RKO (cell line): Measurements from ENCODE around the gene LYPD6B.

Source experiments
- DNase-seq: peaks from one replicate; pipeline ENCODE4 v3.0.0-alpha.2; 2016; ENCODE audit warnings: low spot score

The LYPD6B gene

DNA sequence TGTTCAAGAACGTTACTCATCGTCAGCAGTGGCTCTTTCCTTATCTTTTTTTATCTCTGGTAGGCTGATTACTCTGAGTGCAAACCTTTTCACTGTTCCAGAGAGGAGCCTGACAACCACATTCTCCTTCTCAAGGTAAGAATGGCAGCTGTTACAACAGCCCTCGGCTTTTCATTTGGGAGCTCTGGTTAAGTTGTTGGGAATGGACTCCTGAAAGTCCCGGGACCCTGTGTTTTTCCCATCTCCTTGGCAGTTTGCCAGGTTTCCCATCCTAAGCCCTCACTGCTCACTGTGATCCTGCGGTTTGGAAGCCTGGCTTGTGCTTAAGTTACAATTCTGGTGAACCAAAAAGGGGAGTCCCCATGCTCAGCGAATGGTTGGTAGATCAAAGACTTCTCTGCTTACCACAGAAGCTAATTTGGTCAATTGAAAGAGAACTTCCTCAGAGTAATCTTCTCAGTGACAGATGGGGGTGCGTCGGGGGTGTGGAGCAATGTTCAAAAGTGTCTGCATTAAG lies 122.3 kb downstream of the LYPD6B start:
- no peak for DNase-seq

DNA sequence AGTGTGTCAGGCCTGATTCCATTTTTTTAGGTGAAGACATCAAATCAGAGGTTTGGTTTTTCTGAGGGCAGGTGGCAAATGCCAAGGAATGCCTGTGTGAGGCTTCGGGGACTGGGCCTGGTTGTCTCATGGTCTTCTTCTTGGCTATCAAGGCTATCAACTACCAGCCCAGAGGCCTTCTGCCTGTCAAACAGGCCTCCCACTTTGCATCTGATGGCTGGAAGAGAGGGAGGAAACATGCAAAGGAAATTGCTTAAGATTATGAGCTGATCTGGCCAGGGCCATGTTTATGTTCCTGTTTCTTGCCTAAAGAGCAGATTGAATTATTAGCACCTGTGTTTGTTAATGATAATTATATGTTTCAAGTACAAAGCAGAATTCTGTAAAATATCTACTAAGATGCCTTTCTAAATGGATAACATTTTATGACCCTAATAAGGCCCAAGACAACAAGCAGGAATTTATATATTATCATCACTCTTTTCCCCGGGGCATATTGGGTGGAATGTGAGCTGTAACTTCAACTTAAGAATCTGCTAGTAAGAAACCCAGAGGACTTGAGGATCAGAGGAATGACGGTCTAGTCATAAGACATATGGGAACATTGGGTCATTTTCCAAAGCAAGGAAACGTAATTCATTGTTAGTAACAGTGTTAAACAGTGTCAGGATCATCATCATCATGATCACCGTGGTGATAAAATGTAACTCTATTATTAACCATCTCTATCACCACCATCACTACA lies 123.2 kb downstream of the LYPD6B start:
- no peak for DNase-seq

GRCh38 chr2:149164296-149164695 lies 125.8 kb downstream of the LYPD6B start:
- DNase-seq: no peak

DNA sequence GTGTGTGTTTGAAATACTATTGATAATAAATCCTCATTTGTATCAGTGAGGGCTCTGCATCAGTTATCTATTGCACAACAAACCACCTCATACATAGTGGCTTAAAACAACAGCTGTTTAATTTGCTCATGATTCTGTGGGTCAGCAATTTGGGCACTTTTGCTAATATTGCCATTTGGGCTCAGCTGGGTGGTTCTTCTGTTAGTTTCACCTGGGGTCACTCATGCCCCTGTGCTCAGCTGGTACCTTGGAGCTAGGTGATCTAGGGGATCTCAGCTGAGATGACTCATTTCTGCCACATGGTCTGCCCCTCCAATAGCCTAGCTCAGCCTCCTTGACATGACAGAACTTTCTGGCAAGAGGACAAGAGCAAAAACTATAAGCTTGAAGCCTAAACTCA lies 126.3 kb downstream of the LYPD6B start:
- DNase-seq: no peak

- no peak for DNase-seq
These were observed 128.7 kb downstream of the LYPD6B start for GRCh38 chr2:149167001-149167780.

DNA sequence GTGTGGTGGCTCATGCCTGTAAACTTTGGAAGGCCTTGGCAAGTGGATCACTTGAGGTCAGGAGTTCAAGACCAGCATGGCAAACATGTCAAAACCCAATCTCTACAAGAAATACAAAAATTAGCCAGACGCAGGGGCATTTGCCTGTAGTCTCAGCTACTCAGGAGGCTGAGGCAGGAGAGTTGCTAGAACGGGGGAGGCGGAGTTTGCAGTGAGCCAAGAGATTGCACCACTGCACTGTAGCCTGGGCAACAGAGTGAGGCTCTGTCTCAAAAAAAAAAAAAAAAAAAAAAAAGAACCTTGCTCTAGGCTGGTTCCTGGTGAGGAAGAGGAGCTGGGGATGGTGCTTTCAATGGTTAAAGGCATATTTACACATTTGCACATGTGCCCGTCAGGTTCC lies 129.4 kb downstream of the LYPD6B start:
- no peak for DNase-seq

GRCh38 chr2:149169656-149170055 lies 131.2 kb downstream of the LYPD6B start:
- DNase-seq: peak; percentile 19

DNA sequence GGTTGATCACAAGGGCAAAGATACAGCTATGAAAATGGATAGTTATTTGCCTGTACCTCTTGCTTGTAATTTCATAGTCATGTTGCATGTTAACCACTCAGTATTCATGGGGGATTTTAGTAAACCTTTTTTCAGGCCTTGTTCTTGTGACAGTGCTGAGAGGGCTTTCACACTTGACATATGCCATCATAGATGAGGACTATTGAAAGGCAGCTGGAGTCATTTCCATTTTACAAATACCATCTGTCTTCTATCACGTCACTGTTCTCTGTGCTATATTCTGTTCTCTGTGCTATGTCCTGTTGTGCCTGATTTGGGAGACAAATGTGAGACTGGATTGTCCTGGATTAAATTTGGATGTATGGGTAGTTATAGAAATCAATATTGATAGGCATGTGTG lies 131.7 kb downstream of the LYPD6B start:
- no peak for DNase-seq

DNA sequence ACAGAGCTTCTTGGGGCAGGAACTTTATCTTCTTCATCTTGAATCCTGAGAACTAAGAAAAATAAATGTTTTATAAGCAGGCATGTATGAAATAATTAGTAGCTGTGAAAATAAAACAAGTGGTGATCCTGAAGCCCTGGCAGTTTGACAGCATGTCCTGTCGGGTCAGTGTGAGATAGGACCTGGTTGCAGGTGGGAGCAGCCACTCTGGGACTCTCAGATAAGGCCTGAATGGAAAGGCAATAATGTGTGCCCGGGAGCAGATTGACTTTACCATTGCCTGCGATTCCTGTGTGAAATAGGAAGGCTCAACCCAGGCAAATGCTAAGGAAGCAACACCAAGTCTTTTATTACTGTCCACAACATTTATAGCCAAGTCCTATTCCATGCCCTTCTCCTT lies 132.4 kb downstream of the LYPD6B start:
- DNase-seq: no peak

- DNase-seq: no peak
These were observed 134.7 kb downstream of the LYPD6B start for GRCh38 chr2:149173220-149173619.

- no peak for DNase-seq
These were observed 137.5 kb downstream of the LYPD6B start for GRCh38 chr2:149175956-149176355.

GRCh38 chr2:149178612-149179011 lies 140.1 kb downstream of the LYPD6B start:
- no peak for DNase-seq

DNA sequence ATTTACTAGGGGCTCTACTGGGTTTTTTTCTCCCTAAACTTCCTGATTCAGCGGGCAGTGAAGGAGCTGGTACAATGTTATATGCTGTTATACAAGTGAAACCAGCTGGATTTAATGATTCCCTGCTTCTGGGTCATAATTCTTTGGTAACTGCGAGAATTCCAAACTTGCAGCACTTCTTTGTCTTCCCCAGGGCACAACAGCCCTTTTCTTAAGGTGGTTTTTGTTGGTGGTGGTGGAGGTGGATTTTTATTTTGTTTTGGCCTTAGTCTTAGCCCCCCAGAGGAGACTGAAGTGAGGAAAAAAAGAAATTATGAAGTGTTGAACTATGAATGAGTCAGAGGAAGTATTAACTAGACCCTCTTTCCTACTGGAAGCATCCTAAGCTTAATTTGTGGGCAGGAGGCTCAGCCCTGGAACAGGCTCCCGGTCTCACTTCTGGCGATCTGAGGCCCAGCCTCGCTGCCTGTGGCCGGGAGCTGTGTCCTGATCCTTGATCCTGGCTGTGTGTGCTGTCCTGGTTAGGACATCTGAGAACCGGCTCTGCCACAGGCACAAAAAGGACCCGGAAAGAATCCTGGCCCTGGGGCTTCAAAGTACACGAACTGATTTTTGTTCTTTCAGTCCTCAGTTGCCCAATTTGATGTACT lies 141.9 kb downstream of the LYPD6B start:
- no peak for DNase-seq

GRCh38 chr2:149183187-149183586 lies 144.7 kb downstream of the LYPD6B start:
- DNase-seq: no peak

GRCh38 chr2:149184991-149185390 lies 146.5 kb downstream of the LYPD6B start:
- no peak for DNase-seq

- DNase-seq: no peak
These were observed 147.5 kb downstream of the LYPD6B start for GRCh38 chr2:149185942-149186490.

DNA sequence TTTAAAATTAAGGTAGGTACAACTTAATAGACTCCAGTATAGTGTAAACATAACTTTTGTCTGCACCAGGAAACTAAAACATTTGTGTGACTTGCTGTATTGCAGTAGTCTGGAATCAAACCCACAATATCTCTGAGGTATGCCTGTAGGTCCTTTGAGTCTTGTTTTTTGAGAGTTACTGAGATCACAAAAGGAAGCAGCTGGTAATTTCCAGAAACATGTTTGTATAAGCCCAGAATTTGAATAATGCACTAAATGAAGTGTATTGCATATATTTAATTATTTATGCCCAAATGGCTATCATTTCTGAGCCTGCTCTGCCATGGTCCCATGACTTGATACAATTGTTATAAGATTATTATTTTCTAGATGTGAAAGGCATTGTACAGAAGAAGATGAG lies 148.6 kb downstream of the LYPD6B start:
- DNase-seq: no peak

GRCh38 chr2:149188291-149188690 lies 149.8 kb downstream of the LYPD6B start:
- DNase-seq: no peak

- no peak for DNase-seq
These were observed 151.3 kb downstream of the LYPD6B start for GRCh38 chr2:149189769-149190168.

GRCh38 chr2:149191915-149192314 lies 153.4 kb downstream of the LYPD6B start:
- no peak for DNase-seq

- DNase-seq: no peak
These were observed 153.9 kb downstream of the LYPD6B start for GRCh38 chr2:149192427-149192826.

DNA sequence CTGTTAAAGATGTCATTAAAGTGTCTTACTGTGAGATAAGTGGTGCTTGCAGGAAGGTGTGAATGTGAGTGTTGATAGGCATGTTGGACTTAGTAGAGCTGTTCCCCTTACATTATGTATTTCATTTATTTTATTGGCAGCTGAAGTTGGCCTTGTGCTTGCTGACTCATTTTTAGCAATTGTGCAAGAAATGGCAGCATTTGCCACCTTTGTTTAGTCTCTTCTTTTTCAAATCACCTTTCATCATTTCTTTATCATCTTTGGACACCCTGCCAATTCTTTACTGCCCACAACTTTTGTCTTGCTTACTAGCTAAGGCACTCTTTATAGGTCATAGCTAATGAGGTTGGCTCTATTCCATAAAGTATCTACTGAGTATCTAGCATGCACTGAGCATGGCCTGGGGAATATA lies 161.6 kb downstream of the LYPD6B start:
- DNase-seq: no peak

DNA sequence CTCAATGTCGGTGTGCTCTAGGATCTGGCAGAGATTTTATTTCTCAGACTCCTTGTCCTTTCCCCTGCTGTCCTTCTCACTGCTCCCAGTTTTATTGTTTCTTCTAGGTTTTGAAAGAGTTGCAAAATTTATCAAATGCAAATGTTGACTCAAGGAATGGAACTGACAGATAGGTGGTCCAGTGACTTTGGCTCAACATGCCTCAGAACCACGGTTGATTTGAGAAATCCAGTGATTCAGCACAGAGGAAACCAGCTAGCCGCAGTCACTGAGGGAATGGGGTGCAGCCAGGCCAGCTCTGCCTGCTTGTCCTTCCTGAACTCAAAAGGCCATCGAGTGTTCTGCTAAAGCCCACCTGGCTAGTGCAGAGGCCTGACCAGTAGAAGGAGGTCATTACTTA lies 166.2 kb downstream of the LYPD6B start:
- no peak for DNase-seq
